HG03060 (cell line): ENCODE results near the gene KCNQ1OT1.

ENCODE experiments used
- ATAC-seq: cut with Tn5 transposase; IDR thresholded peaks from one replicate; pipeline ENCODE4 v1.9.1; 2021; ENCODE audit warnings: low read depth, moderate number of reproducible peaks; ENCODE audit not compliant: unreplicated experiment

Gene KCNQ1OT1

DNA sequence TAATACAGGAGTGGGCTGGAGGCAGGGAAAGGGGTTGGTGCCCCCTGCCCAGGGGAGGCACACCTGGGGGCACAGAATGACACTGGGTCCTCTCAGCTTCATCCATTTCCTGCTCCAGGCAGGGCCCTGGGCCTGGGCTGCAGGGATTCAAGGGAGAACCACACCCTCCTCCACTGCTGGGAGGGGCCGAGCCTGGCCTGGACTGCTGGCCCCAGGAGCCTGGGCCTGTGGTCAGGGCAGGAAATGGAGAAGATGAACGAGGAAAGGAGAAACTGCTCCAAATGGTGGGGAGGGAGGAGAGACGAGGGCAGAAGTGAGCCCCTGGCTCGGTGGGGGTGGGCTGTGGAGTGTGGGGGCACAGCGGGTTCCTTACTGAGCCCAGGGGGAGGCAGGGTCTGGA, 38.1 kb upstream of the KCNQ1OT1 start:
- no peak for ATAC-seq

- no peak for ATAC-seq
Measured at GRCh38 chr11:2737226-2737590, 37.4 kb upstream of the KCNQ1OT1 start.

DNA sequence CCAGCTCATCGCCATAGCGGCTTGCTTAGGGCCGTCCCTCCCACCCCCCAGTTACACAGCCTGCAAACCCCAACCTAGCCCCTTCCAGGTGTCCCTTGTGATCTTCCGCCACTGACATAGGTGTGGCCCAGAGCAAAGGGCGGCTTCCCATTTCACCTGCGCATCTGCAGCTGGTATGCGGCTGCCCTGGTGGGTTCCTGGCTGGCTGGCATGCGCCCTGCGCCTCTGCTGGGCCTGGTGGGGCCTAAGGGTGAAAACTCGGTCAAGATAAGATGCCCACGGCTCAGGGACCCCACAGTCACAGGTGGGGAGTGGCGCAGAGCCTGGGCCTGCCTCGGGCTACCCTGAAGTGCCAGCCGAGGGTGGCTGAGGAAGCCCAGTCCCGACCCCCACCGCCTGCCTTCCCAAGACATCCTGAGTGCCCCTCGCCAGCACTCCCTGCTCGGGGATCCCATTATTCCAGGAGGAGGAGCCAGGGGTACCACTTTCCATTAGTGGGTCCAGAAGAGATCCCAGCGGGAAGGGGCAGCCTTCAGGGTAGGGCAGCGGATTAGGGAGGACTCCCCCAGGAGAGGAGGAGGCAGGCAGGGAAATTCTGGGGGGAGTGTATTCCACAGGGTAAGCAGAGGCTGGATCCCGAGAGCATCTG, 36.9 kb upstream of the KCNQ1OT1 start:
- no peak for ATAC-seq

- ATAC-seq = no peak
Measured at GRCh38 chr11:2735053-2735589, 35.3 kb upstream of the KCNQ1OT1 start.

GRCh38 chr11:2734181-2735052, 34.6 kb upstream of the KCNQ1OT1 start:
- ATAC-seq = no peak

- ATAC-seq = no peak
Measured at GRCh38 chr11:2732940-2733628, 33.3 kb upstream of the KCNQ1OT1 start.

- ATAC-seq = no peak
Measured at GRCh38 chr11:2732261-2732939, 32.6 kb upstream of the KCNQ1OT1 start.

- no peak for ATAC-seq
Measured at GRCh38 chr11:2731130-2732125, 31.6 kb upstream of the KCNQ1OT1 start.

GRCh38 chr11:2730272-2731129, 30.7 kb upstream of the KCNQ1OT1 start:
- no peak for ATAC-seq

- ATAC-seq = no peak
Measured at GRCh38 chr11:2729841-2730240, 30.0 kb upstream of the KCNQ1OT1 start.

- ATAC-seq = no peak
Measured at GRCh38 chr11:2728663-2729332, 29.0 kb upstream of the KCNQ1OT1 start.

GRCh38 chr11:2728128-2728662, 28.4 kb upstream of the KCNQ1OT1 start:
- no peak for ATAC-seq

- no peak for ATAC-seq
Measured at GRCh38 chr11:2726964-2727363, 27.2 kb upstream of the KCNQ1OT1 start.

GRCh38 chr11:2725368-2726300, 25.8 kb upstream of the KCNQ1OT1 start:
- no peak for ATAC-seq

GRCh38 chr11:2724653-2725367, 25.0 kb upstream of the KCNQ1OT1 start:
- no peak for ATAC-seq

GRCh38 chr11:2724104-2724503, 24.3 kb upstream of the KCNQ1OT1 start:
- no peak for ATAC-seq
